Trophoblast cell (in vitro differentiated cells and primary cell): ENCODE data around the gene USP32.

Experiments
- DNase-seq, 2 donors: peaks; one replicate each; pipeline ENCODE4 v3.0.0-alpha.2; 2016
- H2AFZ ChIP-seq: 2 replicates; pipeline ENCODE4 v1.6.1; 2013; ENCODE audit warnings: low read length, moderate library complexity, mild to moderate bottlenecking; ENCODE audit not compliant: insufficient read depth, poor library complexity
- H2AK5ac ChIP-seq: 2 replicates; pipeline ENCODE4 v1.6.1; 2013; ENCODE audit warnings: mild to moderate bottlenecking, low read length
- H2BK120ac ChIP-seq: 2 replicates; pipeline ENCODE4 v1.6.1; 2013; ENCODE audit warnings: low read length, mild to moderate bottlenecking, moderate library complexity; ENCODE audit not compliant: insufficient read depth, poor library complexity
- H2BK12ac ChIP-seq: 2 replicates; pipeline ENCODE4 v1.6.1; 2013; ENCODE audit warnings: mild to moderate bottlenecking, low read length, moderate library complexity
- H2BK5ac ChIP-seq: 2 replicates; pipeline ENCODE4 v1.6.1; 2013; ENCODE audit warnings: low read length, low read depth, moderate library complexity, mild to moderate bottlenecking; ENCODE audit not compliant: poor library complexity
- H3K14ac ChIP-seq: 2 replicates; pipeline ENCODE4 v1.6.1; 2013; ENCODE audit warnings: mild to moderate bottlenecking, low read length
- H3K18ac ChIP-seq: 2 replicates; pipeline ENCODE4 v1.6.1; 2013; ENCODE audit warnings: mild to moderate bottlenecking, low read length
- H3K23ac ChIP-seq: 2 replicates; pipeline ENCODE4 v1.6.1; 2013; ENCODE audit warnings: low read length
- H3K27ac ChIP-seq: 2 replicates; pipeline ENCODE4 v1.5.1; 2013; ENCODE audit warnings: low read depth, mild to moderate bottlenecking, inconsistent platforms, low read length, moderate library complexity
- H3K27me3 ChIP-seq: 2 replicates; pipeline ENCODE4 v1.6.1; 2013; ENCODE audit warnings: inconsistent platforms, mild to moderate bottlenecking, low read length, moderate library complexity; ENCODE audit not compliant: insufficient read depth
- H3K36me3 ChIP-seq, 2 experiments: 1 replicate in 1 of 2; 2 replicates in 1 of 2; pipeline ENCODE4 v1.6.1; 2013; ENCODE audit warnings: low read length in 2 of 2, mild to moderate bottlenecking in 2 of 2, moderate library complexity in 1 of 2; ENCODE audit not compliant: insufficient read depth in 2 of 2, control insufficient read depth in 1 of 2
- H3K4ac ChIP-seq: 2 replicates; pipeline ENCODE4 v1.6.1; 2013; ENCODE audit warnings: low read depth, mild to moderate bottlenecking, low read length, moderate library complexity
- H3K4me1 ChIP-seq, 2 experiments: 1 replicate in 1 of 2; 2 replicates in 1 of 2; pipeline ENCODE4 v1.6.1; 2013; ENCODE audit warnings: low read length in 2 of 2, mild to moderate bottlenecking in 2 of 2, moderate library complexity in 1 of 2; ENCODE audit not compliant: insufficient read depth in 2 of 2, control insufficient read depth in 1 of 2
- H3K4me2 ChIP-seq: 2 replicates; pipeline ENCODE4 v1.6.1; 2013; ENCODE audit warnings: inconsistent platforms, mild to moderate bottlenecking, low read length, moderate library complexity
- H3K4me3 ChIP-seq: 2 replicates; pipeline ENCODE4 v1.5.1; 2013; ENCODE audit warnings: mild to moderate bottlenecking, low read depth, low read length, inconsistent platforms
- H3K79me1 ChIP-seq: one replicate; pipeline ENCODE4 v1.6.1; 2013; ENCODE audit warnings: low read length
- H3K79me2 ChIP-seq: 2 replicates; pipeline ENCODE4 v1.6.1; 2013; ENCODE audit warnings: low read length, mild to moderate bottlenecking; ENCODE audit not compliant: control insufficient read depth, insufficient read depth, poor library complexity
- H3K9ac ChIP-seq: 2 replicates; pipeline ENCODE4 v1.6.1; 2013; ENCODE audit warnings: mild to moderate bottlenecking, low read length
- H3K9me3 ChIP-seq: 2 replicates; pipeline ENCODE4 v1.6.1; 2013; ENCODE audit warnings: low read depth, mild to moderate bottlenecking, control low read depth, inconsistent platforms, low read length; ENCODE audit not compliant: insufficient read depth
- H4K12ac ChIP-seq: 2 replicates; pipeline ENCODE4 v1.6.1; 2013; ENCODE audit warnings: low read depth, mild to moderate bottlenecking, low read length, moderate library complexity
- H4K8ac ChIP-seq: 2 replicates; pipeline ENCODE4 v1.6.1; 2013; ENCODE audit warnings: low read depth, mild to moderate bottlenecking, low read length, moderate library complexity
- H4K91ac ChIP-seq: one replicate; pipeline ENCODE4 v1.6.1; 2013; ENCODE audit warnings: low read depth, mild to moderate bottlenecking, low read length, moderate library complexity
- WGBS: extraction: QIAGEN DNeasy Blood & Tissue Kit; methylation state at CpG from one replicate; pipeline ENCODE4 v1.1.7; 2013; ENCODE audit warnings: missing lambda C conversion rate; ENCODE audit not compliant: insufficient read length, insufficient coverage; ENCODE audit errors: extremely low coverage; 5-methylcytosine and 5-hydroxymethylcytosine counted together

Gene USP32

DNA sequence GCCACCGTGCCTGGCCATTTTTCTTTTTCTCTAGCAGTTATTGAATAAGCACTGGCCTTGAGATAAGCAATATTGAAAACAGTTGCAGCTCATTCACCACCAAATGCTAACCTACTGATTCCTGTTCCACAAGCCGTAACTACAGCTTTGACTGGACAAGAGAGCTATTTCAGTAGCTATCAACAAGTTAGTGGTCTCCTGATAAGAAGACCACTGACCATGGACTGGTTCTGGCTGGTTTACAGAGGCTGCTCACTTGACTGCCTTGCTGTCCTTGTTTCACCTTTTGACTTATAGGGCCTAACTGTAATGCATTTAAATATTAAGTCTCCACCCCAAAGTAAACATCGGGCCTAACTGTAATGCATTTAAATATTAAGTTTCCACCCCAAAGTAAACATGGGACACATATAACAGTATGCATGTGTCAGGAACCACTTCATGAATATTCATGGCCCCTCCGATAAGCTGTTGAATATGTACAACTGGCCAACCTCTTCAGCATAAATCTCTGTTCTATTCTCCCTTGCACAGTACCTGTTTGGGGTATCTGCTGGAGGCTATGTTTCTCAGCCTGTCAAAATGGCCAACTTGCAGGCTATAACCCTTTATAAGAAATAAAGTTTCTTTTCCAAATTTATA, 94.1 kb downstream of the USP32 start:
- no peak overlapping the region for H2BK120ac ChIP-seq
- no peak overlapping the region for H4K8ac ChIP-seq
- no peak overlapping the region for H3K18ac ChIP-seq
- H3K4me3 ChIP-seq, result no peak overlapping the region
- no peaks in the 10 kb centered on the region for H3K79me1 ChIP-seq
- no peaks in the 10 kb centered on the region for H3K9me3 ChIP-seq
- H4K91ac ChIP-seq, result no peak overlapping the region
- DNase-seq, result no peak
- no peak overlapping the region for H3K4ac ChIP-seq
- no peak overlapping the region for H3K4me2 ChIP-seq
- no peaks in the 10 kb centered on the region for H3K36me3 ChIP-seq
- no peak overlapping the region for H3K14ac ChIP-seq
- no CpG with 5 or more reads among the region's 4 CpGs for WGBS
- no peaks in the 10 kb centered on the region for H3K4me1 ChIP-seq
- H2BK5ac ChIP-seq, result no peak overlapping the region
- H3K79me2 ChIP-seq, result no peaks in the 10 kb centered on the region
- H2AK5ac ChIP-seq, result no peak overlapping the region
- H3K27me3 ChIP-seq, result no peaks in the 10 kb centered on the region
- no peak overlapping the region for H2BK12ac ChIP-seq
- no peak overlapping the region for H3K23ac ChIP-seq
- no peak overlapping the region for H3K9ac ChIP-seq
- no peak overlapping the region for H2AFZ ChIP-seq
- H4K12ac ChIP-seq, result no peak overlapping the region
- H3K27ac ChIP-seq, result no peak overlapping the region

DNA sequence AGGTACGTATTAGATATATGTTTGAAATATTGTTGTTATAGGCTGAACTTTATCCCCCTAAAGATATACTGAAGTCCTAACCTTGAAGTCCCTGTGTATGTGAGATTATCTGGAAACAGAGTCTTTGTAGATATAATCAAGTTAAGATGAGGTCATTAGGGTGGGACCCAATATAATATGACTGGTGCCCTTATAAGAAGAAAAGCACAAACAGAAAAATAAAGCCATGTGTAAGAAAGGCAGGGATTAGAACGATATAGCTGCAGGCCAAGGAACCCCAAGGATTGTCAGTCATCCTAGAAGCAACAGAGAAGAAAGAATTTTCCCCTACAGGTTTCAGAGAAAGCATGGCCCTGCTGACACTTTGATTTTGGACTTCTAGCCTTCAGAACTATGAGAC, 95.8 kb downstream of the USP32 start:
- Histone ChIP-seq H3K27ac (no peak overlapping the region), H2AK5ac (no peak overlapping the region), H4K91ac (no peak overlapping the region), H2BK12ac (no peak overlapping the region), H4K12ac (no peak overlapping the region), H4K8ac (no peak overlapping the region), H3K79me2 (no peaks in the 10 kb centered on the region), H3K14ac (no peak overlapping the region), H3K4me3 (no peak overlapping the region), H3K4me2 (no peak overlapping the region), H2AFZ (no peak overlapping the region), H3K9ac (no peak overlapping the region), H3K23ac (no peak overlapping the region), H3K27me3 (no peaks in the 10 kb centered on the region), H2BK120ac (no peak overlapping the region), H2BK5ac (no peak overlapping the region), H3K4me1 (no peaks in the 10 kb centered on the region), H3K79me1 (no peaks in the 10 kb centered on the region), H3K18ac (no peak overlapping the region), H3K36me3 (no peaks in the 10 kb centered on the region), H3K9me3 (no peaks in the 10 kb centered on the region), H3K4ac (no peak overlapping the region)
- 100% methylated on average over 1 of the region's 2 CpGs for WGBS
- no peak for DNase-seq

DNA sequence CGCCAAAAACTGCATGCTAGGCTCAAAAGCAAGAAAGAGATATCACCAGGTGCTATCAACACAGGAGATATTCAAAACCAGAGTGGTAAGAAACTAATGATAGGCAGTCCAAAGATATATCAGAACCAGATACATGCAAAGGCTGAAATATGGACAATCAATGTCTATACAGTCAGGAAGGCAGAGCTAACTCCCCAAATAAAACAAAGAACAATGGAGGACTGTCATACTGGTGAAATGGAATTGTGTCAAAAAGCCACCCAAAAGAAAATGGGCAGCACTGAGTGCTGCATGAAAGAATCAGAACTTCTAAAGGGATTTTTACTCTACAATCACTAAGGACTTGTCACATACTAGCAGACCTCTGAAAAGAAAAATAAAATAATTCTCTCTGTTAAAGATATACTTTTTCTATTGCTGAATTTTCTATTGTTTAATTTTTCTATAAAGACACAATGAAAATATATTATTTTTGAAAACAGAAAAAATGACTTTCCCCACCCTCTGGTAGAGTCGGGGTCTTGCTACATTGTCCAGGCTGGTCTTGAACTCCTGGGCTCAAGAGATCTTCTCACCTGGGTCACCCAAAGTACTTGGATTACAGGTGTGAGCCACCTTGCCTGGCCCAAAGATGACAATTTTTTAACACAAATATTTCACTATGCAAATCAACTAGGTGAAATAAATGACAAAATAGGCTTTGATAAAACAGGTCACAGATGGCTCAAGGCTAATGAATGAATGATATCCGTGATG, 98.2 kb downstream of the USP32 start:
- H2AK5ac ChIP-seq, result no peak overlapping the region
- no peak overlapping the region for H4K91ac ChIP-seq
- no peak overlapping the region for H3K9ac ChIP-seq
- H3K4me3 ChIP-seq, result no peak overlapping the region
- H4K12ac ChIP-seq, result no peak overlapping the region
- no peaks in the 10 kb centered on the region for H3K36me3 ChIP-seq
- H2BK5ac ChIP-seq, result no peak overlapping the region
- no peak overlapping the region for H3K14ac ChIP-seq
- H2BK120ac ChIP-seq, result no peak overlapping the region
- no peak overlapping the region for H2AFZ ChIP-seq
- no peak overlapping the region for H3K4me2 ChIP-seq
- no peak overlapping the region for H3K27ac ChIP-seq
- H3K79me1 ChIP-seq, result no peaks in the 10 kb centered on the region
- no peak overlapping the region for H4K8ac ChIP-seq
- H3K79me2 ChIP-seq, result no peaks in the 10 kb centered on the region
- no peak for DNase-seq
- H3K18ac ChIP-seq, result no peak overlapping the region
- H2BK12ac ChIP-seq, result no peak overlapping the region
- no peak overlapping the region for H3K23ac ChIP-seq
- H3K9me3 ChIP-seq, result no peaks in the 10 kb centered on the region
- no peaks in the 10 kb centered on the region for H3K4me1 ChIP-seq
- no peaks in the 10 kb centered on the region for H3K27me3 ChIP-seq
- WGBS, result no CpG with 5 or more reads among the region's 3 CpGs
- H3K4ac ChIP-seq, result no peak overlapping the region

DNA sequence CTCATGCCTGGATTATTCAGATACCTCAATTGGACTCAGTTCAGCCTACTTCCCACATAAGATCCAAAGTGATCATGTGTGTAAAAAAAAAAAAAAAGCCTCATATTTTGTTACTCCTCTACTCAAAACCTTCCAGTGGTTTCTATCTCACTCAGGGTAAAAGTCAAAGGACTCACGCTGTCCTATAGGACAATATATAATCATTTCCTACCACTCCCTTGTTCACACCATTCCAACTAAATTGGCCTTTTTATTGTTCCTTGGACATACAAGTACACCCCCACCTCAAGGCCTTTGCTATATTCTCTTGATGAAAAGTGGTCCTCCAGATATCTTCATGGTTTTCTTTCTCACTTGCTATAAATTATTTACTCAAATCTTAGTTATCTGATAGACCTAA, 99.2 kb downstream of the USP32 start:
- no peak overlapping the region for H2AK5ac ChIP-seq
- H2BK120ac ChIP-seq, result no peak overlapping the region
- no peak overlapping the region for H3K4me3 ChIP-seq
- H3K27ac ChIP-seq, result no peak overlapping the region
- WGBS, result no CpG with 5 or more reads among the region's 1 CpG
- H3K36me3 ChIP-seq, result no peaks in the 10 kb centered on the region
- no peak overlapping the region for H3K23ac ChIP-seq
- H3K9me3 ChIP-seq, result no peaks in the 10 kb centered on the region
- H2BK12ac ChIP-seq, result no peak overlapping the region
- no peak overlapping the region for H3K18ac ChIP-seq
- H3K4me2 ChIP-seq, result no peak overlapping the region
- H3K14ac ChIP-seq, result no peak overlapping the region
- no peak overlapping the region for H2AFZ ChIP-seq
- H4K12ac ChIP-seq, result no peak overlapping the region
- no peaks in the 10 kb centered on the region for H3K4me1 ChIP-seq
- H2BK5ac ChIP-seq, result no peak overlapping the region
- no peak overlapping the region for H3K4ac ChIP-seq
- H3K79me1 ChIP-seq, result no peaks in the 10 kb centered on the region
- no peak overlapping the region for H4K91ac ChIP-seq
- H3K79me2 ChIP-seq, result no peaks in the 10 kb centered on the region
- DNase-seq, result no peak
- no peak overlapping the region for H3K9ac ChIP-seq
- no peak overlapping the region for H4K8ac ChIP-seq
- H3K27me3 ChIP-seq, result no peaks in the 10 kb centered on the region
